LHCN-M2 (cell line): ENCODE data around the gene SDHAF2. TPM values are rescaled to one million over a fixed set of nuclear protein-coding genes. Genes with fewer than 3 reads are reported as not detected.

Source experiments
- total RNA-seq: library from RNA; depleted of rRNA; stranded (reverse); fragments of >200 nt; gene quantifications from 2 replicates; pipeline ENCODE4 v1.2.3, GENCODE V29; 2014; rRNA removed

Gene SDHAF2
- total RNA-seq, 1 experiment from 2014 or later: 38.2 TPM

Other genes with a start within 250 kb of the SDHAF2 start
- 1.0 and 4.4 TPM in 2 replicates for gene PGA3, start 226.6 kb upstream of the SDHAF2 start, total RNA-seq
- 1.4 and 2.5 TPM in 2 replicates for gene PGA4, start 207.8 kb upstream of the SDHAF2 start, total RNA-seq
- 1.5 and 2.0 TPM in 2 replicates for gene PGA5, start 188.9 kb upstream of the SDHAF2 start, total RNA-seq
- 1.2 and 1.7 TPM in 2 replicates for gene VWCE, start 134.8 kb upstream of the SDHAF2 start, total RNA-seq
- gene DDB1, start 97.0 kb upstream of the SDHAF2 start, total RNA-seq: 205 and 231 TPM in 2 replicates
- gene TKFC, start 96.9 kb upstream of the SDHAF2 start, total RNA-seq: 39.5 and 41.4 TPM in 2 replicates
- gene CYB561A3, start 68.2 kb upstream of the SDHAF2 start, total RNA-seq: 97.0 and 135 TPM in 2 replicates
- 66.3 and 70.2 TPM in 2 replicates for gene TMEM138, start 67.8 kb upstream of the SDHAF2 start, total RNA-seq
- 10.6 and 16.2 TPM in 2 replicates for gene TMEM216, start 37.5 kb upstream of the SDHAF2 start, total RNA-seq
- gene CPSF7, start 149 bp upstream of the SDHAF2 start, total RNA-seq: 38.9 and 45.2 TPM in 2 replicates
- not detected in 2 replicates for gene LRRC10B, start 78.6 kb downstream of the SDHAF2 start, total RNA-seq
- 1.6 and 2.0 TPM in 2 replicates for gene SYT7, start 151.0 kb downstream of the SDHAF2 start, total RNA-seq